ENCODE data around the gene BHLHE23. TPM values are rescaled to one million over a fixed set of nuclear protein-coding genes. Genes with fewer than 3 reads are reported as not detected.
"Not testable (repeated sequence)": the region's sequence is repeated elsewhere in the genome, so short reads cannot be mapped to it uniquely, and the experiment has no call there.

The BHLHE23 gene
- total RNA-seq, 2 experiments from 2014 or later: not detected

- no peak for DNase-seq
- POLR2A ChIA-PET: no interaction called here
- Mint-ChIP-seq H3K9me3 (no peaks in the 10 kb centered on the region), H3K36me3 (ENCODE audit: low read depth) (no peaks in the 10 kb centered on the region), H3K27me3 (peaks cover 3% of the 10 kb centered on the region), H3K27ac (no peak overlapping the region), H3K4me1 (peaks cover 2% of the 10 kb centered on the region), H3K4me3 (no peak overlapping the region)
- CTCF ChIA-PET: interaction anchor here (0.5 to 1.3 kb wide), 4 partner anchors 12 to 92 kb away, joined by 3 to 5 read pairs (median 3); no protein-coding TSS in a partner anchor
Measured at GRCh38 chr20:62966212-62967148, 40.3 kb downstream of the BHLHE23 start.

- no peaks in the 10 kb centered on the region for H3K4me1 Mint-ChIP-seq
Measured at GRCh38 chr20:62965363-62965771, 41.4 kb downstream of the BHLHE23 start.

GRCh38 chr20:62964700-62965099 lies 42.1 kb downstream of the BHLHE23 start:
- POLR2A ChIA-PET: no interaction called here
- H3K9me3 Mint-ChIP-seq: no peaks in the 10 kb centered on the region

More at GRCh38 chr20:62965363-62965771, 41.4 kb downstream of the BHLHE23 start:
- no peaks in the 10 kb centered on the region for H3K27me3 Mint-ChIP-seq
- no peaks in the 10 kb centered on the region for H3K36me3 Mint-ChIP-seq (ENCODE audit: low read depth)
- no peaks in the 10 kb centered on the region for H3K9me3 Mint-ChIP-seq
- ChIA-PET POLR2A (no interaction called here), CTCF (no interaction called here)
- no peak overlapping the region for H3K4me3 Mint-ChIP-seq
- no peak for DNase-seq
- no peak overlapping the region for H3K27ac Mint-ChIP-seq

GRCh38 chr20:62963614-62964397 lies 43.0 kb downstream of the BHLHE23 start:
- Mint-ChIP-seq H3K4me3 (no peak overlapping the region), H3K27ac (no peak overlapping the region), H3K9me3 (no peaks in the 10 kb centered on the region), H3K36me3 (ENCODE audit: low read depth) (no peaks in the 10 kb centered on the region), H3K4me1 (peaks cover 6% of the 10 kb centered on the region), H3K27me3 (no peaks in the 10 kb centered on the region)
- no peak for DNase-seq
- ChIA-PET CTCF (interaction anchor here (1.2 to 1.9 kb wide), 2 partner anchors 9 to 14 kb away, joined by 4 to 7 read pairs; no protein-coding TSS in a partner anchor), POLR2A (no interaction called here)

More at GRCh38 chr20:62964700-62965099, 42.1 kb downstream of the BHLHE23 start:
- Mint-ChIP-seq H3K36me3 (ENCODE audit: low read depth) (no peaks in the 10 kb centered on the region), H3K4me1 (peaks cover under 1% of the 10 kb centered on the region), H3K4me3 (no peak overlapping the region), H3K27me3 (no peaks in the 10 kb centered on the region), H3K27ac (no peak overlapping the region)
- DNase-seq: no peak
- CTCF ChIA-PET: interaction anchor here (1.9 kb wide), 1 partner anchor 8 kb away, joined by 7 read pairs; no protein-coding TSS in a partner anchor

GRCh38 chr20:62962891-62963613 lies 43.7 kb downstream of the BHLHE23 start:
- Mint-ChIP-seq H3K36me3 (ENCODE audit: low read depth) (no peaks in the 10 kb centered on the region), H3K27ac (no peak overlapping the region), H3K4me3 (no peak overlapping the region), H3K27me3 (no peaks in the 10 kb centered on the region), H3K4me1 (peaks cover 6% of the 10 kb centered on the region), H3K9me3 (no peaks in the 10 kb centered on the region)
- DNase-seq: no peak
- ChIA-PET POLR2A (no interaction called here), CTCF (interaction anchor here (1.2 to 1.9 kb wide), 2 partner anchors 10 to 15 kb away, joined by 4 to 7 read pairs; no protein-coding TSS in a partner anchor)

GRCh38 chr20:62962221-62962879 lies 44.4 kb downstream of the BHLHE23 start:
- ChIA-PET CTCF (no interaction called here), POLR2A (no interaction called here)
- Mint-ChIP-seq H3K4me1 (peaks cover 6% of the 10 kb centered on the region), H3K36me3 (ENCODE audit: low read depth) (peaks cover 2% of the 10 kb centered on the region), H3K9me3 (no peaks in the 10 kb centered on the region), H3K27me3 (no peaks in the 10 kb centered on the region), H3K4me3 (no peak overlapping the region), H3K27ac (no peak overlapping the region)
- no peak for DNase-seq

- POLR2A ChIA-PET: no interaction called here
Measured at GRCh38 chr20:62961799-62962198, 45.0 kb downstream of the BHLHE23 start.

GRCh38 chr20:62961310-62961783 lies 45.4 kb downstream of the BHLHE23 start:
- no peak overlapping the region for H3K4me3 Mint-ChIP-seq
- ChIA-PET CTCF (no interaction called here), POLR2A (no interaction called here)
- no peak for DNase-seq
- H3K9me3 Mint-ChIP-seq: no peaks in the 10 kb centered on the region
- H3K27me3 Mint-ChIP-seq: no peaks in the 10 kb centered on the region
- H3K27ac Mint-ChIP-seq: no peak overlapping the region
- H3K36me3 Mint-ChIP-seq (ENCODE audit: low read depth): peaks cover 2% of the 10 kb centered on the region
- H3K4me1 Mint-ChIP-seq: peaks cover 6% of the 10 kb centered on the region

More at GRCh38 chr20:62961799-62962198, 45.0 kb downstream of the BHLHE23 start:
- peaks cover 6% of the 10 kb centered on the region for H3K4me1 Mint-ChIP-seq
- H3K36me3 Mint-ChIP-seq (ENCODE audit: low read depth): peaks cover 2% of the 10 kb centered on the region
- no peak overlapping the region for H3K4me3 Mint-ChIP-seq
- no peaks in the 10 kb centered on the region for H3K27me3 Mint-ChIP-seq
- peak overlapping the region; percentile 36 for H3K27ac Mint-ChIP-seq
- CTCF ChIA-PET: no interaction called here
- DNase-seq: no peak
- no peaks in the 10 kb centered on the region for H3K9me3 Mint-ChIP-seq

- H3K36me3 Mint-ChIP-seq (ENCODE audit: low read depth); DNase-seq; POLR2A ChIA-PET; H3K27me3 Mint-ChIP-seq; H3K27ac Mint-ChIP-seq; H3K4me1 Mint-ChIP-seq; H3K9me3 Mint-ChIP-seq; H3K4me3 Mint-ChIP-seq: not testable (repeated sequence)
- CTCF ChIA-PET: interaction anchor here (2.0 kb wide), 1 partner anchor 12 kb away, joined by 7 read pairs; no protein-coding TSS in a partner anchor
Measured at GRCh38 chr20:62960446-62961309, 46.1 kb downstream of the BHLHE23 start.

GRCh38 chr20:62959998-62960436 lies 46.7 kb downstream of the BHLHE23 start:
- Mint-ChIP-seq H3K4me1 (peaks cover 11% of the 10 kb centered on the region), H3K27me3 (no peaks in the 10 kb centered on the region), H3K27ac (no peak overlapping the region), H3K9me3 (no peaks in the 10 kb centered on the region), H3K4me3 (no peak overlapping the region), H3K36me3 (ENCODE audit: low read depth) (peaks cover 2% of the 10 kb centered on the region)
- CTCF ChIA-PET: interaction anchor here (1.5 to 2.0 kb wide), 2 partner anchors 13 to 49 kb away, joined by 3 to 7 read pairs; no protein-coding TSS in a partner anchor
- POLR2A ChIA-PET: no interaction called here
- DNase-seq: no peak
